ENCODE measurements around the gene NOS3. TPM values are rescaled to one million over a fixed set of nuclear protein-coding genes. Genes with fewer than 3 reads are reported as not detected.

Gene NOS3
- total and polyA plus RNA-seq, 9 of the 15 experiments (the other 6 are each of a cell fraction or from before 2014, with no cell fraction given), result 1.1 to 121 (median 23.6) TPM

DNA sequence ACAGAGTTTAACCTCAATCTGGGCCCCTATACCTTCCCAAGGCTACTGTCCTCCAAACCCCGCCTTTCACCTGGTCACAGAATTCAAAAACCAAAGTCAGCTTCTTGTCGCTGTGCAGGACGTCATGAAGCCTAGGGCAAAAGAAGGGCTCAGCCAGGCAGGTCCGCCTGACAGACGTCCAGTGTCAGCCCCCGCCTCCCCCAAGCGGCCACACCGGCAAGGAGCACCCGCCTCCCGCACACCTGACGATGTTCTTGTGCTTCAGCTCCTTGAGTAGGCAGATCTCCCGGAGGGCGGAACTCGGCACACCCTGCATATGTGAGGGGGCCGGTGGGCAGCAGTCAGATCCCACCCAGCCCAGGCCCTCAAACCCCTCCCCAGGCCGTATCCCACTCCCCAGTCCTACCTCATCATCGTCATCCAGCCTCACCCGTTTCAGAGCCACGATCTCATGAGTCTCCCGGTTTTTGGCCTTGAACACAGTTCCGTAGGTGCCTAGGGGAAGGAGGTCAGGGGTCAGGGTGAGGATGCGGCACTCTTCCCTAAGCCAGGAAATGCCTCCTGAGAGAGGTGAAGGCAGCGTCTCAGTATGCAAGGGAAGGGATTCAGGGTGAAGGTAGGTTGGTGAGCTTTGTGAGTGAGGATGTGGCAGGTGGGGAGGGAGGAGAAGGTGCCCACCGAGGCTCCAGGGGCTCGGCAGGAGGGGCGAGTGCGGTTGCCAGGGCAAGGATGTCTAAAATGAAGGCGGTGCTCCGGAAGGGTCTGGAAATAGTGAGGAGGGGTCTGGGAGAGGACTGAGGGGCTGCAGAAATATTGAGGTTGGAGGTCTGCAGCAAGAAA lies 66.1 kb downstream of the NOS3 start (continued):
- 0 out of 2 replicates have a peak, but pooled peaks have one; percentile 2 for TF ChIP-seq JUND (IDR thresholded peaks at IDR 0.05; ENCODE audit: borderline replicate concordance, low read depth, low read length)
- TF ChIP-seq JUND (tag; IDR thresholded peaks at IDR 0.05; ENCODE audit: borderline replicate concordance, low read depth, low read length), result no peak
- TF ChIP-seq, protein P1, sequence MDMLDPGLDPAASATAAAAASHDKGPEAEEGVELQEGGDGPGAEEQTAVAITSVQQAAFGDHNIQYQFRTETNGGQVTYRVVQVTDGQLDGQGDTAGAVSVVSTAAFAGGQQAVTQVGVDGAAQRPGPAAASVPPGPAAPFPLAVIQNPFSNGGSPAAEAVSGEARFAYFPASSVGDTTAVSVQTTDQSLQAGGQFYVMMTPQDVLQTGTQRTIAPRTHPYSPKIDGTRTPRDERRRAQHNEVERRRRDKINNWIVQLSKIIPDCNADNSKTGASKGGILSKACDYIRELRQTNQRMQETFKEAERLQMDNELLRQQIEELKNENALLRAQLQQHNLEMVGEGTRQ (CRISPR knock-in tag; IDR thresholded peaks at IDR 0.05), result no peak
- 0 out of 2 replicates have a peak, but pooled peaks have one; percentile 23 for TF ChIP-seq SUPT5H (IDR thresholded peaks at IDR 0.05)
- peak; percentile 48; the same call in 1 of the 2 replicates for TF ChIP-seq ZBTB7A (IDR thresholded peaks at IDR 0.05; ENCODE audit: borderline replicate concordance, control insufficient read depth, low read depth, low read length)
- TF ChIP-seq BRCA1 (IDR thresholded peaks at IDR 0.05), result no peak
- TF ChIP-seq BRCA1 (CRISPR knock-in tag; IDR thresholded peaks at IDR 0.05), result peak; percentile 84
- TF ChIP-seq OTX1 (CRISPR knock-in tag; IDR thresholded peaks at IDR 0.05), result 0 out of 2 replicates have a peak, but pooled peaks have one; percentile 27
- TF ChIP-seq SNRNP70 (optimal IDR thresholded peaks at IDR 0.05; ENCODE audit: low read depth, low read length), result peak; percentile 75
- TF ChIP-seq MTA1 (IDR thresholded peaks at IDR 0.05; ENCODE audit: borderline replicate concordance), result 0 out of 2 replicates have a peak, but pooled peaks have one; percentile 34
- TF ChIP-seq KHSRP (IDR thresholded peaks at IDR 0.05), result no peak
- peak in 1 of 2 experiments; percentile 49; a peak in 2 of 4 replicates for TF ChIP-seq RAD21 (CRISPR knock-in tag; conservative IDR thresholded peaks at IDR 0.05 in 1 of 2, IDR thresholded peaks at IDR 0.05 in 1 of 2)
- TF ChIP-seq ZNF232 (CRISPR knock-in tag; IDR thresholded peaks at IDR 0.05), result peak; percentile 71
- TF ChIP-seq CHD4 (IDR thresholded peaks at IDR 0.05; ENCODE audit: insufficient read depth, insufficient replicate concordance, low read depth, low read length, poor library complexity, severe bottlenecking), result no peak
- TF ChIP-seq NR2C1 (IDR thresholded peaks at IDR 0.05), result no peak
- peak; percentile 54 for TF ChIP-seq NR2C1 (tag; IDR thresholded peaks at IDR 0.05)
- TF ChIP-seq FOXK2 (conservative IDR thresholded peaks at IDR 0.05 in 1 of 2, IDR thresholded peaks at IDR 0.05 in 1 of 2; ENCODE audit: low read depth in 2 of 2), result peak in 1 of 2 experiments; percentile 44; a peak in 2 of 4 replicates
- TF ChIP-seq, protein P2, sequence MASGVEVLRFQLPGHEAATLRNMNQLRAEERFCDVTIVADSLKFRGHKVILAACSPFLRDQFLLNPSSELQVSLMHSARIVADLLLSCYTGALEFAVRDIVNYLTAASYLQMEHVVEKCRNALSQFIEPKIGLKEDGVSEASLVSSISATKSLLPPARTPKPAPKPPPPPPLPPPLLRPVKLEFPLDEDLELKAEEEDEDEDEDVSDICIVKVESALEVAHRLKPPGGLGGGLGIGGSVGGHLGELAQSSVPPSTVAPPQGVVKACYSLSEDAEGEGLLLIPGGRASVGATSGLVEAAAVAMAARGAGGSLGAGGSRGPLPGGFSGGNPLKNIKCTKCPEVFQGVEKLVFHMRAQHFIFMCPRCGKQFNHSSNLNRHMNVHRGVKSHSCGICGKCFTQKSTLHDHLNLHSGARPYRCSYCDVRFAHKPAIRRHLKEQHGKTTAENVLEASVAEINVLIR (CRISPR knock-in tag; IDR thresholded peaks at IDR 0.05), result no peak
- TF ChIP-seq CREM (IDR thresholded peaks at IDR 0.05; ENCODE audit: low read depth), result peak; percentile 50; the same call in 1 of the 2 replicates
- no peak for TF ChIP-seq EZH2 (IDR thresholded peaks at IDR 0.05; ENCODE audit: borderline replicate concordance, low read depth, low read length)
- TF ChIP-seq NR2C2 (CRISPR knock-in tag; IDR thresholded peaks at IDR 0.05), result peak; percentile 47
- 0 out of 2 replicates have a peak, but pooled peaks have one; percentile 1 for TF ChIP-seq NR2C2 (tag; IDR thresholded peaks at IDR 0.05)
- TF ChIP-seq EP300 (IDR thresholded peaks at IDR 0.05; ENCODE audit: low read length), result 0 out of 2 replicates have a peak, but pooled peaks have one; percentile 11
- TF ChIP-seq GTF2E2 (tag; IDR thresholded peaks at IDR 0.05), result peak; percentile 75; the same call in 1 of the 2 replicates
- TF ChIP-seq ARHGAP35 (IDR thresholded peaks at IDR 0.05; ENCODE audit: partially characterized antibody), result peak; percentile 40
- 0 out of 2 replicates have a peak, but pooled peaks have one; percentile 7 for TF ChIP-seq ETV1 (tag; conservative IDR thresholded peaks at IDR 0.05; ENCODE audit: low read depth)
- no peak for TF ChIP-seq STAG1 (CRISPR knock-in tag; IDR thresholded peaks at IDR 0.05; ENCODE audit: borderline replicate concordance)
- TF ChIP-seq DIDO1 (tag; IDR thresholded peaks at IDR 0.05; ENCODE audit: low read depth), result no peak

Data from K562 (cell line).